ENCODE measurements around the gene SH3D19.
"Not testable (repeated sequence)": the region's sequence is repeated elsewhere in the genome, so short reads cannot be mapped to it uniquely, and the experiment has no call there.

Gene SH3D19

DNA sequence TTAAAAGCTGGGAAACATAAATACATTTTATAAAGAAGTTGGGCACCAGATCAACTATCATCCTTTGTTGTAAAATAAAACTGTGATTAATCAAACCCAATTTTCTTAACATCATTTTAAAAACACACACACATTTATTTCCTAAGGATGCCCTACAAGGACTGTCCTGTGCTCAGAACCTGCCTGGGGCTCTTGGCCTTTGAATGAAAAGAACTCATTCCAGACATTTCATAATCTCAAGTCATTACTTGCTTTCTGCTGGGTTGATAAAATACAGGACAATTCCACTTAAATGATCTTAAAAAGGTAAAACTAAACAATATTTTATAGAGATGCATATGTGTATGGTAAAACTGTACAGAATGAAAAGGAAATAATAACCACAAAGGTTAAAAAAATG is 2.8 kb downstream of the SH3D19 start:
- no peak for DNase-seq (ENCODE audit: low spot score)

DNA sequence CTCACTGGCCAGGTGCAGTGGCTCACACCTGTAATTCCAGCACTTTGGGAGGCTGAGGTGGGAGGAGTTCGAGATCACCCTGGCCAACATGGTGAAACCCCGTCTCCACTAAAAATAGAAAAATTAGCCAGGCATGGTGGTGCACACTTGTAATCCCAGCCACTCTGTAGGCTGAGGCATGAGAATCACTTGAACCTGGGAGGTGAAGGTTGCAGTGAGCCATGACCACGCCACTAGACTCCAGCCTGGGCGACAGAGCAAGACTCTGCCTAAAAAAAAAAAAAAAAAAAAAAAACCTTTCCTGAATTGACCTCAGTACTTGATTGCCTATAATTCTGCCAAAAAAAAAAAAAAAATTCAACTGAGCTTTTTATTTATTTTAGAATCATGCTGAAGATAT is 3.2 kb downstream of the SH3D19 start:
- not testable (repeated sequence) for DNase-seq (ENCODE audit: low spot score)

DNA sequence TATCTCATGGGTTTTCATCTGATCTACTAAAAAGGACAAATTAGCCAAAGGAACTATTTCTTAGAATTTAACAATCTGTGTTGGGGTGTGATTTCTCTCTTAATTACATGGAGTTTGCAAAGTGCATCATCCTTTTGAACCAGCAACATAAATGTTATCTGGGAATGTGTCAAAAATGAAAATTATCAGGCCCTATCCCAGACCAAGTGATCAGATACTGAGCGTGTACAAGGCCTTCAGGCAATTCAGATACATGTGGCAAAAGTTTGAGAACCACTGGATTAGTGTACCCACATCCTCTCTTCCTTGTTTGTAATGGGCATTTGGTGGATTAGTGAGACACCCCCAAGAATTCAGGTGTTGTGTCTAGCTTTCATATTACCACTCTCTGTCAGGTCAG is 3.8 kb downstream of the SH3D19 start:
- no peak for DNase-seq (ENCODE audit: low spot score)

DNA sequence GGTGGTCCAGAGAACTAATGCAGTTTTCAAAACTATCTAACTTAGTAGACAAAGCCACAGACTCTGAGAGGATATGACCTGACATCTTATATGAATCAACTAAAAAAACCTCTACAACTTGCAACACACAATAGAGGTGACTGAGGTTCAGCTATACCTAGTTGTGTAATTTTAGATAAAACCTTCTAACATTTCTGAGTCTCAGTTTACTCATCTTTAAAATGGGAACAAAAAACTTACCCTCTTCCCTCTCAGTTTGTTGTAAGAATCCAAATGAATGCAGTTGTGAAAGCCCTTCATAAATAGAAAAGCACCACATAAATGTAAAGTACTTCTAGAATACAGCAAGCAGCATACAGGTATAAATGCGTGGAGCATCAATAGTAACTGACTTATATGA is 5.9 kb downstream of the SH3D19 start:
- no peak for DNase-seq (ENCODE audit: low spot score)

DNA sequence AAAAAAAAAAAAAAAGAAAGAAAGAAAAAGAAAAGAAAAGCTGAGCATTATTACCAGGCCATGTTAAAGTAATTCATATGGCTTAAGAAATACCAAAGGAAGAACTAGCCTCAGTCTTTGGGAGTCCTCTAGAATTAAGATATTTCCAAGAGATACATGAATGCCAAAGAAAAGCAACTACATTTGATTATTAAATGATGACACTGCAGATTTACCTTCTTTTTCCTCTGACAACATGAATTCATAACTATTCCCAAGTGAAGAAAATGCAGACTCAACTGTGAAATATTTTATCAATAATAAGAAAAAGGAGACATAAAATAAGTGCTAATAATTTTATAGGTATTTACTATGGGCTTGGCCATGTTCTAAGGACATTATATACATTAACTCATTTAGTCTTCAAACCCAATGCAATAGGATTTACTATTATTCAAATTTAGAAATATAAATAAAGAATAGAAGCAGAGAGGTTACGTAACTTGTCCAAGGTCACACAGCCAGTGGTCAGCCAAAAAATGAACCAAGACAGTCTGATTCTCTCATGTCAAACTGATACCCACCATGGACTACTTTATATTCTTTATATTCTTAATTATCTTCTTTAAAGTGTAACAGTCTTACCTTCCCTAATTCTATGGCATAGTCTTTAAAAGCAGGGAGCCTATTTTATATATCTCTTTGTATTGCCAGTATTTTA is 6.9 kb downstream of the SH3D19 start:
- no peak for DNase-seq (ENCODE audit: low spot score)

DNA sequence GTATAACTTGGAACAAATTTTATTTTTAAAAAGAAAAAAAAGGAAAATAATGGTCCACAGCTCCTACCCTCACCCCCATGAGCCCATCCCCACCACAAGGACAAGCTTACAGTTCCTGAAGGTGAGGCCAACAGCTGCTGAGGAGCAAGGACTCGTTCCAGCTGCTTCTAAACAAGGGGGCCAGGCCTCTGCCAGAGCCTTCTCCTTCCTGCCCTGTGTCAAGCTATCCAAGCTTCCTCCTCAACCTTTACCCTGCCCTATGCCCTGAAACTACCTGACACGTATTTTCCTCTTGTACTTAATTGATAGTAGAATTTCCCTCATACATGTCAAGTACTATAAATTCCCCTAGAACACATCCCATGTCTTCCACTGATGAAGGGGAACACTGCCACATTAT is 8.8 kb downstream of the SH3D19 start:
- DNase-seq (ENCODE audit: low spot score) = no peak

DNA sequence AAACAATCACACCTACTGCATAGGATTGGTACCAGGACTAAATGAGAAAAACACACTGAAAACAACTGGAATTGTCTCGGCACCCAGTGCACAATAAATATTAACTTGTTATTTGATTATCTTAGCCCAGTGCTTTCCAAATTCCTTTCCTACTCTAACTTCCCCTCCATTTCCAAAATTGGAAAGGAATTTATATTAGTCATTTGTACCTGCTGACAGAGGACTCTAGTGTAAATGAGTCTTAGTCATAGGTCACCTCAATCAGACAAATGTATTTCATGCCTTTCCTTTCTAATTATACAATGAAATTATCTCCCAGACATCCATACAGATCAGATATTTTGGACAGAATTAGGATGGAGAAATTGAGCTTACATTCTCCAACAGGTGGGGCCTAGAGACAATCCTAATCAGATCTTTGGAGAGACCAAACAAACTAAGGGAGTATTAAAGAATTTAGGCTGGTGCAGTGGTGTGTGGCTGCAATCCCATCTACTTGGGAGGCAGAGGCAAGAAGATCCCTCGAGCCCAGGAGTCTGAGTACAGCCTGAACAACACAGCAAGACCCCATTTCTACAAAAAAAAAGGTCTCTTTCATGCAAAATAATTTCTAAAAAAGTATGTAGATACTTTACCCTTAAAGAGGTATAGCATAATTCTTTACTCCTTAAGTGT is 10.1 kb downstream of the SH3D19 start:
- no peak for DNase-seq (ENCODE audit: low spot score)

DNA sequence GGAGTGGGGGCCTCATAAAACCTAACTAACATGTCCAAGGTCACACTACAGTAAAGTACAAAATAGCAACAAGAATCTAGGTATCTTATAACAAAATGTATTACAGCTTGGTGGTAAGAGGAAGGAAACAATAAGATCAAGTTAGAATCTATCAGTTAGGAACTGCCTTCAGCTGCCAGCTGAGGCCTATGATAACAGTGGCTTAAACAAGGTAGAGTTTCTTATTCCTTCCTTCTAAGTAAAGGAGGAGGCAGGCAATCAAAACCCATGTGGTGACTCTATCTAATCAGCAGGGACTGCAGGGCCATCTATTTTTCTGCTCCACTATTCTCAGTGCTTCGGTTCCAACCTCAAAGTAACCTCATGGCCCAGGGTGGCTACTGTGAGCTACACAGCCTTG is 10.9 kb downstream of the SH3D19 start:
- DNase-seq (ENCODE audit: low spot score) = no peak

DNA sequence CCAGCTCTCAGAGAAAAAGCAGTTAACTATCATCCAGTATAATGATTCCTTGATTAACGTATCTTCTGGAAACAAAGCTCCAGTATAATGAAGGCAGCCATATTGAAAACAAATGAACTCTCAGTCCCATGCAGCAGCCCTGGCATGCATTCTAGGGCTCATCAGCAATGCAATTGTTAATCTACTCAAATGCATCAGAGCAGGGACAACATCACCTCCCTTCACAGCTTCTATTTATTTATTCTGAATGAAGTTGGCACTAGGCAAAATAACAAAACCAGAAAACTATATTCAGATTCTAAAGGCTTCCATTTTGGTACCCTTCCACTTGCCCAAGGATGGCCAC is 11.4 kb downstream of the SH3D19 start:
- DNase-seq (ENCODE audit: low spot score) = no peak

DNA sequence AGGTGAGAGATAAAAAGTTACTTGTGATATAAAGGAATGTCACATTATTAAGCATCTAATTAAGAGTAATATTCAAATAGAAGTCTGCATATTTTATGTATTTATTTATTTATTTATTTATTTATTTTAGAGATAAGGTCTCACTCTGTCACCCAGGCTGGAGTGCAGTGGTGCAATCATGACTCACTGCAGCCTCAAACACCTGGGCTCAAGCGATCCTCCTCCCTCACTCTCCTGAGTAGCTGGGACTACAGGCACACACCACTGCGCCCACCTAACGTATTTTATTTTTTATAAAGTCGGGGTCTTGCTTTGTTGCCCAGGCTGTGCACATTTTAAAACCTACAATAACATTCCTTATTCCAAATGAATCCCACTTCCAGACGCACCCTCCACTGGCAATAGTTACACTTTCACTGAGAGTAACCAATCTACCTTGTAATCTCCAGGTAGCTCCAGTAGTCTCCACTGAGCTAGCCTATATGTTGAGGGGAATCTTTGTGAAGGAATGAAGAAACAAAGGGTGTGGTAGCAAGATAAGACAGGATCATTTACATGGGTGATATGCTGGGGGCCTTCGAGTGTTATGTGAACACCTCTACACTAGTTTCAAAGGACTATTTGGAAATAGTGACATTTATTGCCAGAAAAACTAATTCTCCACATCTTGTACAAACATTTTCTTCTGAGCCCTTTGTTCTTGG is 11.9 kb downstream of the SH3D19 start:
- no peak for DNase-seq (ENCODE audit: low spot score)

DNA sequence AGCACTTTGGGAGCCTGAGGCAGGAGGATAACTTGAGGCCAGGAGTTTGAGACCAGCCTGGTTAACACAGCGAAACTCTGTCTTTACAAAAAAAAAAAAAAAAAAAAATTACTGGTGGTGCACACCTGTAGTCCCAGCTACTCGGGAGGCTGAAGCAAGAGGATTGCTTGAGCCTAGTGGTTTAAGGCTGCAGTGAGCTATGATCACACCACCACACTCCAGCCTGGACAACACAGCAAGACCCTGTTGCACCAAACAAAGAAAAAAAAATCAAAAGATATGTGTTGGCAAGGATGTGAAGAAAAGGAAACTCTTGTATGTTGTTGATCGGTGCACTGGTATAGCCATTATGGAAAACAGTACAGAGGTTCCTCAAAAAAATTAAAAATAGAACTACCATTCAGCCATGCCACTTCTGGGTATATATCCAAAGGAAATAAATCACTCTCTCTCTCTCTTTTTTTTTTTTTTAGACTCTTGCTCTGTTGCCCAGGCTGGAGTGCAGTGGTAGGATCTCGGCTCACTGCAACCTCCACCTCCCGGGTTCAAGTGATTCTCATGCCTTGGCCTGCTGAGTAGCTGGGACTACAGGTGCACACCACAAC is 15.2 kb downstream of the SH3D19 start:
- DNase-seq (ENCODE audit: low spot score) = no peak

DNA sequence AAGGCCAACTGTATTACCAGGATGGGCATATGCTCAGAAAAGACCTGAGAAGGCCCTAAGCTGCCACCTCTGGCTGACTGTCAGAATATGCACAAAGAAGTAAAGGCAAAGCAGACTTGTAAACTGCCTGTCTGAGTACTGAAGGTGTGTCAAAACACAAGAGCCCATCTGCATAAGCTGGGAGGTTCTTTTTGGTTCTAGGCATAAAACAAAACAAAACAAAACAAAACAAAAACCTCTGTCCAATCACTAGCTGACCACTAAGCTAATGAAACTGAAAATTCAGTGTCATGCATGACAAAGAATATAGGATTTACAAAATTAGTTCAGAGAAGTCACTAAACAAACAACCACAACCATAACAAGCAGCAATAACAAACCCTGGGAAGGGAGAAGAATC is 20.6 kb downstream of the SH3D19 start:
- no peak for DNase-seq (ENCODE audit: low spot score)

DNA sequence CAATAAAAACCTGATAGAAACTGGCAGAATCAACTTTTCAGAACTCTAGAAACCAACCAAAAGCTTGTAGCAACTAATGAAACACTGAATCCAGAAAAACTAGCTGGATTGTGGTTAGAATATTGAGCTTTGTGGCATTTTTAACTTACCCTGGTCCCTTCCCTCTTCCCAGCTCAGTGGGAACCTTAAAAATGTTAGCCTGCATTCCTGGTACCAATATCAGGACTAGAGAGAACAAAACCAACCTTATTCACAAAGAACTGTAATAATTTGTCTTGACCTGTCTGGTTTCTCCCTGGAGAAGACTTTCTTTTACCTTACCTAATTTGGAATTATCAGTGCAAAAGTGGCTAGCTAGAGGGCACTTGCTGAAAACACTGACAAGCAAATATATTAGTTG is 21.2 kb downstream of the SH3D19 start:
- no peak for DNase-seq (ENCODE audit: low spot score)

DNA sequence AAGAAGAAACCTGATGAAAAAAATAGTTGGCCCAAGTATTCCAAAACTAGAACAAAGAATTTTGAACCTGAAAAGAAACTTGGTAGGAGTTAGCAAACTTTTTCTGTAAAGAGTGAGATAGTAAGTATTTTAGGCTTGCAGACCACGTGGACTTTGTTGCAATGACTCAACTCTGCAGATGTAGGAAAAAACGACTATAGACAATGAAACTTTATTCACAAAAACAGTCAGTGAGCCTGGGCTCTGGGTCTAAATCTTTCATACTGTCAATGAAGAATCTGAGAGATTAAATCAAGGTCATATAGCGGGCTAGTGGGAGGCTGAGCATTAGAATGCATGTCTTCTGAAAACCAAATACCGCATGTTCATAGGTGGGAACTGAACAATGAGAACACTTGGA is 23.0 kb downstream of the SH3D19 start:
- no peak for DNase-seq (ENCODE audit: low spot score)

DNA sequence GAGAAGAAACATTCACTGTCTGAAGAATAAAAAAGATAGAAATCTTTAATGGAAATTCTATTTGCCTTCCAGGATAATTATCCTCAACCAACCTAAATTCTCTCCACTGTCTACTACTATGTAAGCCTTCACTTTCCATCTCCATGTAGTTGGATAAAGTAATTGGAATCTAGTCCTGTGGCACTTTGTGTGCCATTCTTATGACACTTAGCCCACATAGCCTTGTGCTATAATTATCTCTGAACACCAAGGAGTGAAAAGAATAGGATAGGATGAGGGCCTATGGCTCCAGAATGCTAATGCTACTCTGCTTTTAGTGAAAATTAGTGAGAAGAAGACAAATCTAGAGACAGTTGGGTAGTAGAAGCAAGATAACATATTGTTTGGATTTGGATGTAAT is 28.2 kb downstream of the SH3D19 start:
- DNase-seq (ENCODE audit: low spot score) = no peak

DNA sequence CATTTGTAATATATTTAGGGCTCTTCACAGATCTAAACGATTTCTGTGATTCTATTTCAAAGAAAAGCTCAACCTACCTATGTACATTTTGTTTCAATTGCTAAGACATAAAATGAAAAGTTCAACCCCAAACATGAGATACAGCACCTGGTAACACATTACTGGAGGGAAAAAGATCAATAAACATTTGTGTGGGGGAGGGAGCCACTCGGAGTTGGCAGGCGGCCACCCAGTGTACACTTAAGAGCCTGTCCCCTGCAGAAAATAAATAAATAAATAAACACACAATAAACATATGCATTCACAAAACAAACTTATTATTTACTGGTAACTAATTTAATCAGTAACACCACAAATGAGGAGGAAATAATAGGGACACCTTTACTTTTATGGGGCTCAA is 29.2 kb downstream of the SH3D19 start:
- no peak for DNase-seq (ENCODE audit: low spot score)

DNA sequence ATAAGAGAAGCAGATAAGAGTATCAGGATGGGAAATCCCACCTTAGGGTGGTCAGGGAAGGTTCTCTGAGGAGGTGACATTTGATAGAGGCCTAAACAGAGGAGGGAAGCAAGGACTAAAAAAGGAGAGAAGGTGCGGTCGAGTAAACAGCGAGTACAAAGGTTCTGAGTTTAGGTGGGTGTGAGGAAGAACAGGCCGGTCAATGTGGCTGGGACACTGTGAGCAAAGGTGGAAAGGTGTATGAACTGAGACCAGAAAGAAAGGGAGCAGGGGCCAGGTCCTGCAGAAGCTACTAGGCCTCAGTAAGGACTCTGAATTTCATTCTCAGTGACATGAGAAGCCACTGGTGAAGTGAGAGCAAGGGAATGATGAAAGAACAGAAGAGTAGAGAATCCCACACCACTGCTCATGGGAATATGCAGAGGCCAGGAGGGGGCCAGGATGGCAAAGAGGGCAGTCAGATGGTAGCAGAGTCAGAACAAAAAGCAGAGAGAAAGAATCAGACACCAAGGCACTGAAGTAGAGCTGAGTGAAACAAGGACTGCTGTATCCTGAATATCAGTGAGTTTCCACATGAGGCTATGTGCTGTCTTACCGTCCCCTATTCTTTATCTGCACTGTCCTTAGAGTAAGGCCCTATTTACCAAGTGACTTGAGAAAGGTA is 30.4 kb downstream of the SH3D19 start:
- no peak for DNase-seq (ENCODE audit: low spot score)

DNA sequence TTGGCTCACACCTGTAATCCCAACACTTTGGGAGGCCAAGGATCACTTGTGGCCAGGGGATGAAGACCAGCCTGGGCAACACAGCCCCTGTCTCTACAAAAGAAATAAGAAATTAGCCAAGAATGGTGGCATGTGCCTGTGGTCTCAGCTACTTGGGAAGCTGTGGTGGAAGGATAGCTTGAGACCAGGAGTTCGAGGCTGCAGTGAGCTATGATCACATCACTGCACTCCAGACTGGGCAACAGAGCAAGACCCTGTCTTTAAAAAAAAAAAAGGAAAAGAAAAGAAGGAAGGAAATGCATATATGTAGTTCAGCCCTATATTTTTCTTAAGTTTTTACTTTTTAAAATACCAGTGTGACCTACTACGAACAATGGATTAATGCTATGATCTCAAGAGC is 33.4 kb downstream of the SH3D19 start:
- DNase-seq (ENCODE audit: low spot score) = no peak

DNA sequence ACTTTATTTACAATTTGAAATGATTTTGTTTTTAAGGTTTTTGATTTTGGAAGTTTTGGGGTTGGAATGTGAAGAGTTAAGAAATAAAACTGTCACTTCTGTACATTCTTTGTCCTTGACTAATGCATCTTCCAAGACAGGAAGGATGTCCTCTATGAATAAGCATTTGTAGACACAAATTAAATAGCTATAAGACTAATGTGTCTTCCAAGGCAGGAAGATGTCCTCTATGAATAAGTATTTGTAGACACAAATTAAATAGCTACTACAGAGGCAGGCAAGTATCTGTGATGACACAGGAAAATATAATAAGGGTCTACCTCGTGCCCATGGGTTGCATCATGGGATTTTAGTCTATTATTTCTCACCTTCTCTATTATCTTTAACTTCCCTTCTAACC is 33.9 kb downstream of the SH3D19 start:
- no peak for DNase-seq (ENCODE audit: low spot score)

DNA sequence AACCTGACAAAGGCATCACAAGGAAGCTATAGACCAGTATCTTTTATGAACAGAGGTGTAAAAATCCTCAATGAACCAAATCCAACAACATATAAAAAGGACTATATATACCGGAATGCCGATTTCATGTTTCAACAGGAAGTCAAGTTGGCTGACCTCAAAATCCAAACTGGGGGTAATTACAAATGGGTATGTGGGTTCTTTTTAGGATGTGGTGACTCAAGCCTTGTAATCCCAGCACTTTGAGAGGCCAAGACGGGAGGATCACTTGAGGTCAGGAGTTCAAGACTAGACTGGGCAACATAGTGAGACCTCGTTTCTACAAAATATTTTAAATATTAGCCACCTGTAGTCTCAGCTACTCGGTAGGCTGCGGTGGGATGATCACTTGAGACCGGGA is 38.0 kb downstream of the SH3D19 start:
- DNase-seq (ENCODE audit: low spot score) = no peak

DNA sequence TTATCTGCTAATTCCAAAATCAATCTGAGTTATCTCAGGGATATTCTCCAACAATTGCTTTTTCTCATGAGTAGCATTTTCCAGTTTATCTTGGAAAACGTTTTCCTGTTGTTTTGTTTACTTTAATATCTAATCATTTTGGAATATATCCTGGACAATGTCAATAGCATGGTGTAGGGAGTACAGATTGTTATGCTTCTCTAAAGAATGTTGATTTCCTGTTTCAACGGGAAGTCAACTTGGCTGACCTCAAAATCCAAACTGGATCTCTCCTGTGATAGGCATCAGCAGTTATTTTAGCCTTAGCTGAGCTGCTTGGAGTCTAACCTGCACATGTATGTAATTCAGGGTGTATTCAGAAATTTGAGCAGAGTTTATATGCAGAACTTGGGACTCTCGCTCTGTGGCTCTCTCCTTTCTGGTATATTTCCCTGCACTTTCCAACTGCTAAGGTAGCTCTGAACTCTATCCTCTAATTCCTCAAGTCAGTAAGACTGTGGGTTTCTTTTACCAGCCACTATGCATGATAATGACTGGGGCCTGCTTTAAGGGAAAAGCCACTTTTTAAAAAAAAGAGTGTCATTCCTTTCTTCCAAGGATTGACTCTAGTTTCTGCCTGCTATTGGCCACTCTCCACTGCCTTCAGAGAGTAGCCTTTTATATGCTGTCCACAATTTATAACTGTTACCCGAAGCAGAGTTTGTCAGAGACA is 40.7 kb downstream of the SH3D19 start:
- no peak for DNase-seq (ENCODE audit: low spot score)
